ENCODE results near the gene ARHGAP6.
"Not testable (repeated sequence)": the region's sequence is repeated elsewhere in the genome, so short reads cannot be mapped to it uniquely, and the experiment has no call there.

ARHGAP6 gene

GRCh38 chrX:11355944-11356343, 309.8 kb downstream of the ARHGAP6 start:
- DNase-seq (ENCODE audit: low spot score) = not testable (repeated sequence)

- DNase-seq (ENCODE audit: low spot score) = no peak
Measured at GRCh38 chrX:11355259-11355909, 310.3 kb downstream of the ARHGAP6 start.

- DNase-seq (ENCODE audit: low spot score) = no peak
Measured at GRCh38 chrX:11352296-11352741, 313.4 kb downstream of the ARHGAP6 start.

- DNase-seq (ENCODE audit: low spot score) = no peak
Measured at GRCh38 chrX:11351375-11352295, 314.1 kb downstream of the ARHGAP6 start.

GRCh38 chrX:11349661-11350337, 315.9 kb downstream of the ARHGAP6 start:
- DNase-seq (ENCODE audit: low spot score) = no peak

- no peak for DNase-seq (ENCODE audit: low spot score)
Measured at GRCh38 chrX:11349020-11349419, 316.7 kb downstream of the ARHGAP6 start.

- no peak for DNase-seq (ENCODE audit: low spot score)
Measured at GRCh38 chrX:11347300-11347699, 318.4 kb downstream of the ARHGAP6 start.

- no peak for DNase-seq (ENCODE audit: low spot score)
Measured at GRCh38 chrX:11346121-11346682, 319.5 kb downstream of the ARHGAP6 start.

- no peak for DNase-seq (ENCODE audit: low spot score)
Measured at GRCh38 chrX:11342673-11343072, 323.0 kb downstream of the ARHGAP6 start.

GRCh38 chrX:11341274-11342201, 324.2 kb downstream of the ARHGAP6 start:
- DNase-seq (ENCODE audit: low spot score) = no peak

GRCh38 chrX:11337292-11338009, 328.3 kb downstream of the ARHGAP6 start:
- no peak for DNase-seq (ENCODE audit: low spot score)

- no peak for DNase-seq (ENCODE audit: low spot score)
Measured at GRCh38 chrX:11336201-11336600, 329.5 kb downstream of the ARHGAP6 start.

GRCh38 chrX:11334165-11334564, 331.6 kb downstream of the ARHGAP6 start:
- no peak for DNase-seq (ENCODE audit: low spot score)

GRCh38 chrX:11331788-11332187, 333.9 kb downstream of the ARHGAP6 start:
- no peak for DNase-seq (ENCODE audit: low spot score)

GRCh38 chrX:11329021-11329420, 336.7 kb downstream of the ARHGAP6 start:
- no peak for DNase-seq (ENCODE audit: low spot score)

GRCh38 chrX:11328134-11328533, 337.6 kb downstream of the ARHGAP6 start:
- DNase-seq (ENCODE audit: low spot score) = no peak

GRCh38 chrX:11321986-11322385, 343.7 kb downstream of the ARHGAP6 start:
- DNase-seq (ENCODE audit: low spot score) = no peak

- DNase-seq (ENCODE audit: low spot score) = no peak
Measured at GRCh38 chrX:11319806-11320520, 345.8 kb downstream of the ARHGAP6 start.

GRCh38 chrX:11311706-11312105, 354.0 kb downstream of the ARHGAP6 start:
- DNase-seq (ENCODE audit: low spot score) = no peak

GRCh38 chrX:11309220-11309619, 356.5 kb downstream of the ARHGAP6 start:
- no peak for DNase-seq (ENCODE audit: low spot score)

All from HuH-7.5 (cell line).